SK-N-SH (cell line): ENCODE data around the gene MLYCD. TPM values are rescaled to one million over a fixed set of nuclear protein-coding genes. Genes with fewer than 3 reads are reported as not detected.

Experiments
- CTCF ChIA-PET: fragments of 300-600, 350-600 bp; formaldehyde crosslinking; extraction: SDS; loops from one replicate; lab custom pipeline; 2021; lab: Yijun Ruan, JAX
- POLR2A ChIA-PET: fragments of 350-600 bp; sonication (Branson Sonifier 250); formaldehyde crosslinking; extraction: SDS; loops from one replicate; lab custom pipeline; 2020; ENCODE audit warnings: antibody characterized with exemption, inconsistent platforms; lab: Yijun Ruan, JAX
- DNase-seq: peaks from one replicate; pipeline ENCODE4 v3.0.0; 2012
- H2AFZ ChIP-seq: fragments of 200-600 bp; sonication (generic); 2 replicates; pipeline ENCODE4 v1.8.1; 2016; ENCODE audit warnings: antibody characterized with exemption, mild to moderate bottlenecking, low read depth
- H3F3A ChIP-seq: fragments of 200-600 bp; sonication (generic); replicated peaks from 2 replicates; pipeline ENCODE3; 2016; ENCODE audit warnings: antibody characterized with exemption, mild to moderate bottlenecking; ENCODE audit not compliant: insufficient read depth
- H3K27ac ChIP-seq, 2 experiments: fragments of 200-500 bp in 1 of 2; fragments of 200-600 bp in 1 of 2; sonication (Bioruptor generic) in 1 of 2; sonication (generic), shearing (Covaris generic) in 1 of 2; 2 replicates each; pipeline versions ENCODE4 v1.5.1 to v1.6.1; 2014 to 2016; ENCODE audit warnings: low read depth in 2 of 2, inconsistent platforms in 1 of 2, low read length in 1 of 2, mild to moderate bottlenecking in 1 of 2, mixed read lengths in 1 of 2
- H3K27me3 ChIP-seq: fragments of 200-600 bp; sonication (generic), shearing (Covaris generic); 2 replicates; pipeline ENCODE4 v1.6.1; 2016; ENCODE audit warnings: mixed run types; ENCODE audit not compliant: insufficient read depth
- H3K36me3 ChIP-seq, 2 experiments: fragments of 200-500 bp in 1 of 2; fragments of 200-600 bp in 1 of 2; sonication (Bioruptor generic) in 1 of 2; sonication (generic) in 1 of 2; replicated peaks in 1 of 2; 2 replicates each; pipeline versions ENCODE3 to v1.5.1; 2014 to 2016; ENCODE audit warnings: low read length in 1 of 2, mild to moderate bottlenecking in 1 of 2; ENCODE audit not compliant: insufficient read depth in 2 of 2, control insufficient read depth in 1 of 2
- H3K4me1 ChIP-seq, 2 experiments: fragments of 200-500 bp in 1 of 2; fragments of 200-600 bp in 1 of 2; sonication (Bioruptor generic) in 1 of 2; sonication (generic), shearing (Covaris generic) in 1 of 2; 2 replicates each; pipeline versions ENCODE4 v1.5.1 to v1.6.1; 2014 to 2016; ENCODE audit warnings: low read depth in 1 of 2, low read length in 1 of 2, mixed run types in 1 of 2; ENCODE audit not compliant: insufficient read depth in 2 of 2, control insufficient read depth in 1 of 2
- H3K4me2 ChIP-seq: fragments of 200-600 bp; sonication (generic), shearing (Covaris generic); 2 replicates; pipeline ENCODE4 v1.6.1; 2017; ENCODE audit warnings: mixed run types
- H3K4me3 ChIP-seq, 2 experiments: fragments of 200-500 bp in 1 of 2; fragments of 200-600 bp in 1 of 2; sonication (Bioruptor generic) in 1 of 2; sonication (generic), shearing (Covaris generic) in 1 of 2; 2 replicates each; pipeline versions ENCODE4 v1.5.1 to v1.8.1; 2014 to 2016; ENCODE audit warnings: low read depth in 2 of 2, inconsistent platforms in 1 of 2, low read length in 1 of 2, mild to moderate bottlenecking in 1 of 2, mixed read lengths in 1 of 2, moderate library complexity in 1 of 2
- H3K79me2 ChIP-seq: fragments of 200-600 bp; sonication (generic); 2 replicates; pipeline ENCODE4 v1.8.1; 2017; ENCODE audit warnings: mild to moderate bottlenecking; ENCODE audit not compliant: insufficient read depth
- H3K9ac ChIP-seq: fragments of 200-600 bp; sonication (generic); 2 replicates; pipeline ENCODE4 v1.6.1; 2017; ENCODE audit warnings: mixed run types
- H3K9me2 ChIP-seq: fragments of 200-600 bp; sonication (generic); 2 replicates; pipeline ENCODE4 v1.6.1; 2017; ENCODE audit warnings: mixed run types
- H3K9me3 ChIP-seq: fragments of 200-600 bp; sonication (generic); 2 replicates; pipeline ENCODE4 v1.6.1; 2017; ENCODE audit warnings: mixed run types, mild to moderate bottlenecking, moderate library complexity
- H4K20me1 ChIP-seq: fragments of 200-600 bp; sonication (generic); 2 replicates; pipeline ENCODE4 v1.6.1; 2017; ENCODE audit warnings: mild to moderate bottlenecking, mixed run types; ENCODE audit not compliant: insufficient read depth
- ELF1 ChIP-seq: IDR thresholded peaks from 2 replicates; pipeline ENCODE4 v1.4.0; 2012
- EP300 ChIP-seq, 2 experiments: IDR thresholded peaks; 2 replicates each; pipeline versions ENCODE4 v1.4.0 to v1.6.1; 2012; ENCODE audit warnings: borderline replicate concordance in 1 of 2, low read depth in 1 of 2, low read length in 1 of 2
- EZH2phosphoT487 ChIP-seq: fragments of 200-600 bp; sonication (generic); IDR thresholded peaks from 2 replicates; pipeline ENCODE4 v1.6.1; 2017; ENCODE audit warnings: low read depth, mixed run types, mild to moderate bottlenecking, antibody characterized with exemption, moderate library complexity, borderline replicate concordance
- FOSL2 ChIP-seq: IDR thresholded peaks from 2 replicates; pipeline ENCODE4 v1.4.0; 2012; ENCODE audit warnings: low read depth, mild to moderate bottlenecking, moderate library complexity, borderline replicate concordance
- GATA2 ChIP-seq: sonication (generic); formaldehyde crosslinking; IDR thresholded peaks from 2 replicates; pipeline ENCODE4 v1.5.0; 2020; ENCODE audit warnings: mild to moderate bottlenecking, missing genetic modification reagents
- JUND ChIP-seq: IDR thresholded peaks from 2 replicates; pipeline ENCODE4 v1.4.0; 2012
- RAD21 ChIP-seq: IDR thresholded peaks from 2 replicates; pipeline ENCODE4 v1.6.1; 2012; ENCODE audit warnings: mild to moderate bottlenecking, low read length
- WGBS: methylation state at CpG from one replicate; pipeline ENCODE4 v1.1.6; 2017; ENCODE audit warnings: low lambda C conversion rate; 5-methylcytosine and 5-hydroxymethylcytosine counted together
- polyA plus RNA-seq, 3 experiments: library from polyadenylated mRNA; depleted of rRNA; stranded (reverse); fragments of >200 nt; gene quantifications; 2 replicates each; pipeline ENCODE4 v1.2.3, GENCODE V29; 2012
- TF ChIP-seq, protein P1 (sequence below): IDR thresholded peaks from 2 replicates; pipeline ENCODE4 v1.4.0; 2012; ENCODE audit warnings: low read depth, borderline replicate concordance
- TF ChIP-seq, protein P2 (sequence below): fragments of 150-350 bp; IDR thresholded peaks from 2 replicates; pipeline ENCODE4 v1.6.1; 2017; ENCODE audit warnings: antibody characterized with exemption, low read length, low read depth, borderline replicate concordance

Gene MLYCD
- polyA plus RNA-seq, 1 of the 3 experiments (the other 2 are of a cell fraction): 2.4 TPM

DNA sequence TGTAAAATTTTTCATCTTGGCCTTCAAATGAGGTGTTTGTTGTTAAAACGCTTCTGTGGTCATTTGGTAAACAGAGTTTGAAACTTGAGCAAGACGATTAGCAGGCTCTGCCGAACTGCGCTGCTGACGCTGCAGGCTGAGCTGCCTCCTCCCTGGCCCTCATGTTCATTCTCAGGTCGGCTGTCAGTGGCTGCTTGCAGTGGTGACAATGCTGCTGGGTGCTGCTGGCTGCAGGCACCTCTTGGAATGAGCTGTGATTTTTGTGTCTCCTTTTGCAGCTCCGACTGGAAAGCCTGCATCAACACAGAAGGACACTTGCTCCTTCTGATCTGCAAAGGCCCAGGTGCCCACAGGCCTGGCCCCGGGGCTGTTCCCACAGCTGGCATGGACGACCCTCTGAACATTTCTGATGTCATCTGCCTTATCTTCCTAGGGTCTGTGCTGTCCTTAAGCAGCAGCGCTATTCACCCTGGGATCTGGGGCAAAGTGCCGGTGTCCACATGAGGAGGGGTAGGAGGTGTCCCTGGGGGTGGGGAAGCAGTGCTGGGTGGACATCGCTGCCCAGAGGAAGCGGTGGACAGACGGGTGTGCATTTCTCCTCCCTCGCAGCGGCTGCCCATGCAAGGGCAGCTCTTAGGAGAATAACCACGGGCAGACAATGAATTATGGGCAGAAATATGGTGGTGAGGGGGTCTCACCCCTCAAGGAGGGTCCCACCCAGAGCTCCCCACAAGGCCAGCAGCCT, 31.1 kb downstream of the MLYCD start:
- Histone ChIP-seq H3F3A (no peaks in the 10 kb centered on the region), H3K36me3 (no peaks in the 10 kb centered on the region), H3K9ac (no peak overlapping the region), H2AFZ (no peak overlapping the region), H3K9me2 (no peaks in the 10 kb centered on the region), H3K79me2 (no peaks in the 10 kb centered on the region), H3K4me2 (no peak overlapping the region), H3K4me3 (no peak overlapping the region), H3K9me3 (no peaks in the 10 kb centered on the region), H3K4me1 (peaks cover 0 to 11% of the 10 kb centered on the region in 2 experiments; a peak in 1 of 4 replicates), H3K27ac (no peak overlapping the region), H3K27me3 (no peaks in the 10 kb centered on the region), H4K20me1 (no peaks in the 10 kb centered on the region)
- ChIA-PET CTCF (interaction anchor here (1.0 to 4.1 kb wide), 9 partner anchors 14 to 136 kb away, joined by 3 to 17 read pairs (median 5); partner anchors contain the start of gene OSGIN1), POLR2A (no interaction called here)
- DNase-seq: peak; percentile 64
- WGBS: 71% methylated on average over 14 of the region's 17 CpGs
- no peak for TF ChIP-seq FOSL2
- TF ChIP-seq RAD21: no peak
- TF ChIP-seq GATA2 (CRISPR knock-in tag): peak; percentile 53

GRCh38 chr16:83930730-83931500, 32.0 kb downstream of the MLYCD start:
- no peaks in the 10 kb centered on the region for H3K79me2 ChIP-seq
- ChIA-PET POLR2A (no interaction called here), CTCF (interaction anchor here (0.6 to 4.1 kb wide), 5 partner anchors 23 to 683 kb away, joined by 3 to 17 read pairs (median 11); partner anchors contain the start of gene OSGIN1)
- H3K4me2 ChIP-seq: no peak overlapping the region
- H3K27ac ChIP-seq: no peak overlapping the region
- no peak for DNase-seq
- 78% methylated on average over 11 of the region's 22 CpGs for whole genome bisulfite sequencing
- H3K4me3 ChIP-seq: no peak overlapping the region
- no peaks in the 10 kb centered on the region for H3K9me3 ChIP-seq
- no peaks in the 10 kb centered on the region for H4K20me1 ChIP-seq
- no peak overlapping the region for H3K9ac ChIP-seq
- no peaks in the 10 kb centered on the region for H3F3A ChIP-seq
- TF ChIP-seq EP300 (IDR thresholded peaks at IDR 0.05; ENCODE audit: borderline replicate concordance in 1 of 2, low read depth in 1 of 2, low read length in 1 of 2): no peak
- TF ChIP-seq, protein P1, sequence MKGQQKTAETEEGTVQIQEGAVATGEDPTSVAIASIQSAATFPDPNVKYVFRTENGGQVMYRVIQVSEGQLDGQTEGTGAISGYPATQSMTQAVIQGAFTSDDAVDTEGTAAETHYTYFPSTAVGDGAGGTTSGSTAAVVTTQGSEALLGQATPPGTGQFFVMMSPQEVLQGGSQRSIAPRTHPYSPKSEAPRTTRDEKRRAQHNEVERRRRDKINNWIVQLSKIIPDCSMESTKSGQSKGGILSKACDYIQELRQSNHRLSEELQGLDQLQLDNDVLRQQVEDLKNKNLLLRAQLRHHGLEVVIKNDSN: no peak
- TF ChIP-seq, protein P2, sequence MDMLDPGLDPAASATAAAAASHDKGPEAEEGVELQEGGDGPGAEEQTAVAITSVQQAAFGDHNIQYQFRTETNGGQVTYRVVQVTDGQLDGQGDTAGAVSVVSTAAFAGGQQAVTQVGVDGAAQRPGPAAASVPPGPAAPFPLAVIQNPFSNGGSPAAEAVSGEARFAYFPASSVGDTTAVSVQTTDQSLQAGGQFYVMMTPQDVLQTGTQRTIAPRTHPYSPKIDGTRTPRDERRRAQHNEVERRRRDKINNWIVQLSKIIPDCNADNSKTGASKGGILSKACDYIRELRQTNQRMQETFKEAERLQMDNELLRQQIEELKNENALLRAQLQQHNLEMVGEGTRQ: no peak
- TF ChIP-seq EZH2phosphoT487: no peak
- no peak for TF ChIP-seq ELF1
- TF ChIP-seq JUND: no peak
- H3K36me3 ChIP-seq: no peaks in the 10 kb centered on the region
- no peak overlapping the region for H2AFZ ChIP-seq
- H3K27me3 ChIP-seq: no peaks in the 10 kb centered on the region
- H3K9me2 ChIP-seq: no peaks in the 10 kb centered on the region
- peaks cover 0 to 13% of the 10 kb centered on the region in 2 experiments; a peak in 1 of 4 replicates for H3K4me1 ChIP-seq
